ENCODE measurements around the gene TMEM132C.
"Not testable (repeated sequence)": the region's sequence is repeated elsewhere in the genome, so short reads cannot be mapped to it uniquely, and the experiment has no call there.

Gene TMEM132C

DNA sequence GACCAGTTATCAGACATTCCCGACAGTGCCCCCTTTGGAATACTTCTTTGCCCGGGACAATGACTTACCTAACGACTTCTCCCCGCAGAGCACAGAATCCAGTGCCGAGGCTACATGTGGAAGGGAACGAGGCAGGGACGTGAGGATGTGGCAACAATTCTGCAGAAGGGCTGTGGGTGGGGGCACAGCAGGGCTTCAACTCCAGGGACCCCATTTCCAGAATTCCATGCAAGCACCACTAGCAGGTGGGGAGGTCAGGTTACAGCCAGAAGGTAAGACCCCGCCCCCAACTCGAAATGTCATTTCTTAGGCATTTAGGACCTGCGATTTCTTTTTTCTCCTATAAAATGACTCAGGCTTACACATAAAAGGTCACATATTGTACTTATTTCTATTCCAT, 207.9 kb downstream of the TMEM132C start:
- no peak for DNase-seq (ENCODE audit: low spot score)

DNA sequence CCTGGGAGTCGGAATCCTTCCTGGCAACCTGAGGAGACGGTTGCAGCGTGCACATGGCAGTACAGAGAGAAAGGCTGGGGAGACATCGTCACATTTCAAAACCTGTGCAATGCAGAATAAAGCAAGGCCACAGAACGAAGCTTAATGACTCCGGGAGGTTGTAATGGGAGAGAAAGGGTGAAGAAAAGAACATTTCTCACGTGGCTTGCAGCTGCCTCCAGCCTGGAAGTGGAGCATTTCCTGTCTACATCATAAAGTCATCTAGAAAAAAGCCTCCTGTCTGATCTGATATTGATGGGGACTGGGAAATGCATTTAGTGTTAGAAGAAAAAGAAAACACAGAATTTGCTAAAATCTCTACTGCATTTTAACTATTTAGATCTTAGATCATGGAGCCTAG, 209.3 kb downstream of the TMEM132C start:
- no peak for DNase-seq (ENCODE audit: low spot score)

DNA sequence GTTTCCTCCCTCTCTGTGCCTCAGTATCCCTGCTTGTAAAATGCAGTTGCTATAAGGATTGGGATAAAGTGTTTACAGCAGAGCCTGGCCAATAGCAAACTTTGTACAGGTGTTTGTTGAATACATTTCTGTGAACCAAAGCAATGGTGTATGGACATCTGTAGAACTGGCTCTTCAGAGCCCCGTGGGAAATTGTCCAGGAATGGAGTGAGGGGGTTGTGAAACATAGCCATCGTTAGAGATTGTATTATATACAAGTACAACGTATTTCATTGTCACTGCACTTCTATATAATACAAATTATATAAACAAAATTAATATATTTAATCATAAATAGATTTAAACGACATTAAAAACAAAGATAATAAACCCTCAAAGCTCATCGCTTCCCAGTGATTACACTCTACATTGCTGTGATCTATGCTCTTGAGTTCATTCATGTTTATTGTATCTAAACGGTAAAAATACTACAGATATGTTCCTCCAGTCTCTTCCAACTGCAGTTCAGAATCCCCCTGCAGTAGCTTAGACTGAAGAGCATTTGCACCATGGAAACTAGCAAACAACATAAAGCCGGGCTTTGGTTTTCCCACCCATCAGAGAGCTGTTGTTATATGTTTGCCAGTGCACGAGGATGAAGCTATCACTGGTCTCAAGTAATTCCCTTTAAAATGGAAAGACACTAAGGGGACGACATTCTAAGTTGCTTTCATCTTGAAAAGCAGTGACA, 216.7 kb downstream of the TMEM132C start:
- DNase-seq (ENCODE audit: low spot score): no peak

DNA sequence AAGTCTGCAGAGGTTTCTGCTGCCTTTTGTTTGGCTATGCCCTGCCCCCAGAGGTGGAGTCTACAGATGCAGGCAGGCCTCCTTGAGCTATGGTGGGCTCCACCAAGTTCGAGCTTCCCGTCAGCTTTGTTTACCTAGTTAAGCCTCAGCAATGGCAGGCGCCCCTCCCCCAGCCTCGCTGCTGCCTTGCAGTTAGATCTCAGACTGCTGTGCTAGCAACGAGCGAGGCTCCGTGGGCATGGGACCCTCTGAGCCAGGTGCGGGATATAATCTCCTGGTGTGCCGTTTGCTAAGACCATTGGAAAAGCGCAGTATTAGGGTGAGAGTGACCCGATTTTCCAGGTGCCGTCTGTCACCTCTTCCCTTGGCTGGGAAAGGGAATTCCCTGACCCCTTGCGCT, 230.4 kb downstream of the TMEM132C start:
- DNase-seq (ENCODE audit: low spot score): not testable (repeated sequence)

DNA sequence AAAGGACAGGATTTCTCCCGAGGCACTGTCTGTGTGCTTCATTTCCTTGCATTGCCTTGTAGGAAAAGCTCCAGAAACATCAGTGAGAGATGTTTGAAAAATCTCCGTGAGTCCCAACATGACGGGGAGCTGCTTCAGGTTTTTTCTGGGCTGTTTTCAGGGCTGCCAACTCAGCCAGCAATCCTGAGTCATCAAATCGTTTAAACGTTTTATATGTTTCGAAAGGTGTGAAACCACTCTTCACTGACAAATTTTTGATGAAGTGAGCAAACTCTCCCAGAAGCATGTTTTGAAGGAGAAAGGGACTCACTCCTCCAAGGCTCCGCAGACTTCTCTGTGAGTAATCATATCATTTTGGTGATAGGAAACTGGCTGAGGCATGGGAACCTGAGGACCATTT, 240.5 kb downstream of the TMEM132C start:
- no peak for DNase-seq (ENCODE audit: low spot score)

DNA sequence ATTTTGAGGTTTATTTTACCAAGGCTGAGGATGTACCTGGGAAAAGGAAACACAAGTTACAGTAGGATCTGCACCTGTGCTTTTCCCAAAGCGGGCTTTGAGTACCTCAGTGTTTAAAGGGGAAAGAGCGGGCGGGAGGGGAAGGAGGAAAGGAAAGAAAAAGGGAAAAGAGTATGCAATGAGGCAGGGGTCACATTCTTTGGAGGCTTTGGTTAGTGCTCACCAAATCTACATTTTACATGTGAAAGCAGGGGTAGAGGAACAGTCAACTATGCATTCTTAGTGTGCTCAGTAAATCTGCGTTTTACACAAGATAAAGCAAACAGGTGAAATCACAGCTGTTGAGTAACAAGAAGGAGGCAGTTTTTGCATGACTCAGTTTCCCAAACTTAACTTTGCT, 242.2 kb downstream of the TMEM132C start:
- no peak for DNase-seq (ENCODE audit: low spot score)

DNA sequence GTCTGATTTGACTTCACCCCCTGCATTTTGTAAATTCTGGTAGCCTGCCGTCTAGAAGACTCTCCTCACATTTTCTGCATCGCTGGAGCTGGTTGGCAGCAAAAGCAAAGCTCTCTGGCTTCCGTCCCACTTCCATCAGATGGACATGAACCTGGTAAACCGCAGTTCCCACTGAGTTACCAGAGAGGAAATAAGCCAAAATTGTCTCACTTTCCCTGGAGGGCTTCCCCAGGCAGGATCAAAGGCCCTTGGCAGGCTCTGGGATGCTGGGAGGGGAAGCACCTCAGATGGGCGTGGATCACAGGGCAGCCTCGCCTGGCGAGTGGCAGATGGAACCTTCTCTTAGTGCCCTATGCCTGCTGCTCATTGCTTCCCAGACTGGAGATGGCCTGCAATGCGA, 243.5 kb downstream of the TMEM132C start:
- no peak for DNase-seq (ENCODE audit: low spot score)

DNA sequence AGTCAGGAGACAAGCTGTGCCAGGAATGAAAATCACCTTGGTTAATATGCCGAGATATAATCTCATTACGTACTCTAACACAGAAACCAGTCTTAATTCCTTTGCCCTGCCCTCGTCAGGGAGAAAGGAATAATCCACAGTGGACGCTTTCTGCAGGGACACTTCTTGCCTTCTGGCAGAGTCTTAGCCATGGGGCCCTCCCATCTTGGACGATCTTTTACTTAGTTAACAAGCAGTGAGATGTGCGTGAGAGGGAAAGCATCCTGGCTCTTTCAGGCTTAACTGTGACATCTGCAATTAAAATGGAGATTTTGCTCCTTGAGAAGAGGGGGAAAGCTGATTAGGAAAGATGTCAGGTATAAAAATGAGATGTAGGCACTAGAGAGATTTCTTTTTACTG, 246.4 kb downstream of the TMEM132C start:
- no peak for DNase-seq (ENCODE audit: low spot score)

DNA sequence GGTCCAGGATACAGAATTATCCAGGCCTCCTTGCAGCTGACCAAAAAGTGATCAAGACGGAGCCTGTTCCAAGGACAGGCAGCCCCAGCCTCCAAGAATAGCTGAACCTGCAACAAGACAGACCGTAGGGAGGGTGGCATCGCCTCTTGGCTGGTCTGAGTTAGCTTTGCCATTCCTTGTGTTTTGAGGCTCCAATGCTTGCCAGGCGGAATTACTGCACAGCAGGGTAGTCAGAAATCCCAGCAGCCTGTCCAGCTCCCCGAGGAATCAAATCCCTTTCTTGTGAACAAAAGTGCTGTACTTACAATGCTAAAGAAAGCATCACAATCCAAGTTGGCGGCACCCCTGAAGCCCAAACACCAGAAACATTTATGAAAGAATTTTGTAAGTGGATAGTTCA, 246.9 kb downstream of the TMEM132C start:
- no peak for DNase-seq (ENCODE audit: low spot score)

DNA sequence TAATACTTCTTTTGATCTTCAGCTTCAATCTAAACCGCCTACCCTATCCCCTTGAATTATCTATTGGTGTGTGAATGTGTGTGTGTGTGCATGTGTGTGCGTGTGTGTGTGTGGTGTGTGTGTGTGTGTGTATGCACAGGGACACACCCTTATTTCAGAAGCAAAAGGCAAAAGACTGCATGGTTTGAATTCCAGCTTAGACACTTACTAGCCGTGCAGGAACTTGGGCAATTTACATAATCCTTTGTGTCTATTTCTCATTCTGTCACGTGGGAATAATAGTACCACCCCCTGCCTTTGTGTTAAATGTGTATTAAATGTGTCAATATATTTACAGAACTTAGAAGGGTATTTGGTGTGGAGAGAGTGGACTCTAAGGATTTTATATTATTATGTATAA, 251.7 kb downstream of the TMEM132C start:
- no peak for DNase-seq (ENCODE audit: low spot score)

DNA sequence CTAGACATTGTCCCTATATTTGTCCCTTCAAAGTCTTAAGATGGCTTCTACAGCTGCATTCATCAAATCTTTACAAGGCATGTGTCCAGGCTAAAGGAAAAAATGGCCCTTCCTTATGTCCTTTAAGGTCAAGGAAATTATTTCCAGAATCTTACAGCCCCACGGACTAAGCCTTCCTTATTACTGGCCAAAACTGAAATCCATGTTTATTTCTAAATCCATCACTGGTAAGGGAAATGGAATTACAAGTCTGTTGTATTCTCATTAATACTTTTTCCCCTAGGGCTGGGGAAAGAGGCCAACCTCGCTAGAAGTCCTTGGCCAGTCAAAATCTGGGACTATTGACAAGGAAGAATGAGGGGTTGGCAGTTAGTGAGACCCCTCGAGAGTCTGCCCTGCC, 252.5 kb downstream of the TMEM132C start:
- DNase-seq (ENCODE audit: low spot score): no peak

DNA sequence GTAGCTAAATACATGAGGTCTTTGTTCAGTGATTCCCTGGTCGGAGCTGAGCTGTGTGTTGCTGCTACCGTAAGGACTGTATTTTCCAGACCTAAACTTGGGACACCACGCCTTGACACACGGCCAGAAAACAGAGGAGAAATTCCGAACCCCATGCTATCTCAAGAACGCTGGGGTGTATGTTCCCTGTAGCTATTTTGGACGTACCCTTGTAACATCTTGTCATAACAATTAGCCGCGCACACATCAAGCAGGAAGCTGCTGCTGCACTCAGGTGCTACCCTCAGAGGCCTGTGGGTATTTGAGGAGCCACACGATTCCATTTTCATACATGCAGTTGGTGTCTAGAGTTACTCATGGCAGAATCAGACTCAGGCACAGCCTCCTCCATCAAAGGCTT, 255.0 kb downstream of the TMEM132C start:
- DNase-seq (ENCODE audit: low spot score): no peak

DNA sequence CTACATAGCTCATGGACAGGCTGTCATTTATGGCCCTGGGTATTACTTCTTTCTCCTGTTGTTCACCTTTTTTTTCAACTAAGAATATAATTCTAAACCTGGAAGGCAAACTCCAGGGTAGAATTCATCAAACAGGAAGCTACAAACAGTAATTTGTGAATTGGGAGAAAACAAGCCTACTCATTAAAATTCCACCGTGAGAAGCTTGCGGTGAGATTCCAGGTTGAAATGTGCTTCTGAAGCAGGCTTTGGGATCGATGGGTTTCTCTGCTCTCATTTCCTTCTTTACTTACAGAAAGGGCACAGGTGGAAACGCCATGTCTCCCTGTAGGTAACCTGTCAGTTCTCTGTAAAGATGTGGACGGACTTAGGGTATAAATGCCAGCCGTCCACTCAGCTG, 257.5 kb downstream of the TMEM132C start:
- no peak for DNase-seq (ENCODE audit: low spot score)

DNA sequence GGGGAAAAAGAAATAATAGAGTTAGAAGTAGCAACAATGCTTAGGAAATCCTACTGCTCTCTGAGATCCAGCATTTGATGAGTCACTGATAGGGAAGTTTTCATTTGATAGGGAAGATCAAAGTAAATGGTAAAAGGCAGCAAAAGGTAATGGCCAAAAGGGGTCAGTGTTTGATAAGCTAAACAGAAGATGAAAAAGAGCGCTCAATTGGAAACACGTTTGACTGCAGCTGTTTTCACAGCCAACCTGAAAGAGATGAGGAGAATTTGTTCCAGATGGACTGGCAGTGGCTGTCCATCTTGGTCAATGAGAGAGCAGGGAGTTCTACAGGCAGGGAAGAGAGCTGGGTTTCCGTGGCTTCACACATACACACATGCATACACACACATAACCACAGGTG, 264.2 kb downstream of the TMEM132C start:
- no peak for DNase-seq (ENCODE audit: low spot score)

DNA sequence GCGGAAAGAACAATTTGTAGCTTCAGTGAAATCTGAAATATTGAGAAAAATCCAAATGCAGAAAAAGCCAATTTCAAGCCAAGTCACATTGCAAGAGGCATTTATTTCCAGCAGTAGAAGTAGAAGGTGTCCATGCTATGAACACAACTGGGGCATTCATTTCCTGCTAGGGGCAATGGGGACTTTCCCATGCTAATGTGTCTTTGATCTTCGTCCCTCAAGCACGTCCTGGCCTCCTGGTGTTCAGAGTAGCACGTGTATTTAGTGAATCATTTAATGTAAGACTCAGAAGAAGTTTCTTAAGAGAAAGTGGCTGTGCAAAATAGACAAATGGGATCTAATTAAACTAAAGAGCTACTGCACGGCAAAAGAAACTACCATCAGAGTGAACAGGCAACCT, 267.9 kb downstream of the TMEM132C start:
- no peak for DNase-seq (ENCODE audit: low spot score)

DNA sequence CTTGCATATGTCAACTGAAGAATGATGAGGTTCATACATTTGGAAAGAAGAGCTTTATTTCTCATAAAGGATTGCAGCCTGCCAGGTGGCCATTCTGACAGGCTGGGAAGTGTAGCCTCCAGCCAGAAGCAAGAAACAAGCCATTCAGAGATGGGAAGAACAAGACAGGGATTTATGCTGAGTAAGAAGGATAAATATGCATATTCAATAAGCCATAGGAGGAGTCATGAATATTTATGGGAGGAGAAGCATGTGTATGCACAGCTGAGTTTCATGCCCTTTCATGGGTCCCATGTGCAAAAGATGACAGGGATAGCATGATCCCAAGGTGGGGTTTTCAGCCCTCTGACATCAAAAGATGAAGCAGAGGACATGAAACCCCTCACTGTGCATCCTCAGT, 269.8 kb downstream of the TMEM132C start:
- DNase-seq (ENCODE audit: low spot score): no peak

DNA sequence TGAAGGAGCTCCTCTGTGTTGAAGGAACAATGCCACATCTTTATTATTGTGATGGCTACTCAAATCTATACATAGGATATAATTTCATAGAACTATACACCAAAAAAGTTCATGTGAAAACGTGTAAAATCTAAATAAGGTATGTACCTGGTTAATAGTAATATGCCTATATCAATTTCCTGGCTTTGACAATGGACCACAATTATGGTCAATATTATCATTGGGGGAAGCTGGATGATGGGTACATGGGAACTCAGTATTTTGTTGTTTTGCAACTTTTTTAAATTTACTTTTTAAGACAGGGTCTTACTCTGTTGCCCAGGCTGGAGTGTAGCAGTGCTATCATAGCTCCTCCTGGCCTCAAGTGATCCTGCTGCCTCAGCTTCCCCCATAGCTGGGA, 270.7 kb downstream of the TMEM132C start:
- no peak for DNase-seq (ENCODE audit: low spot score)

DNA sequence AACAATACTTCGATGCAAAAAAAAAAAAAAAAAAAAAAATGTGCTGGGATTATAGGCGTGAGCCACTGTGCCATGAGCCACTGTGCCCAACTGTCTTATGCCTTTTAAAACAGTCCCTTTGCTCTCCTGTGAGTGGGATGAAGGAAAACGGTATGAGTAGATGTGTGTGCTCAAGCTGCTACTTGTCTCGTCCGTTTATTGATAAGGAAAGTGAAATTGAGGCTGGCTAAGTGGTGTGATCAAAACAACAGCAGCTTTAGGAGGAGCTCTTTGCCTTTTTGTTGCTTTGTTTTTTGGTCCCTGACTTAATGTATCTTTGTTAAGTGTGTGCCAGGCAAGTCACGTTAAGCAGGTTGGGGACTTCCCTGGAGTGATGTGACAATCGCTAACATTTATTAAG, 275.9 kb downstream of the TMEM132C start:
- DNase-seq (ENCODE audit: low spot score): no peak

DNA sequence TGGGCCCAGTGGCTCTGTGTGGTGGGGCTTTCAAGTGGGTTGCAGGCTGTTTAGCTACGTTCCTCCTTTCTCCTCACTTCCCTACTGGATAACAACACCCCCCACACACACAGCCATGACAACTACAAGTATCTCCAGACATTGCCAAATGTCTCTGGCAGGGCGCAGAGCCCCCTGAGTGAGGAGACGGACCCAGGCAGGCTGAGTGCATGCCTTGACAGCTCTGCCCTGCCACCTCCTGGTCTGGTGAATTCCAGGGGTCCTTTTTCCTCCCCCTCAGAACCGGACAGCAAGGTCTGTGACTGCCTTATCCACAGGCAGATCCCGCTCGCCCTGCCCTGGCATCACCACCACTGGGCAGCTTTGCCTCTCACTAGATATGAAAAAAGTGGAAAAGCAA, 276.5 kb downstream of the TMEM132C start:
- no peak for DNase-seq (ENCODE audit: low spot score)

DNA sequence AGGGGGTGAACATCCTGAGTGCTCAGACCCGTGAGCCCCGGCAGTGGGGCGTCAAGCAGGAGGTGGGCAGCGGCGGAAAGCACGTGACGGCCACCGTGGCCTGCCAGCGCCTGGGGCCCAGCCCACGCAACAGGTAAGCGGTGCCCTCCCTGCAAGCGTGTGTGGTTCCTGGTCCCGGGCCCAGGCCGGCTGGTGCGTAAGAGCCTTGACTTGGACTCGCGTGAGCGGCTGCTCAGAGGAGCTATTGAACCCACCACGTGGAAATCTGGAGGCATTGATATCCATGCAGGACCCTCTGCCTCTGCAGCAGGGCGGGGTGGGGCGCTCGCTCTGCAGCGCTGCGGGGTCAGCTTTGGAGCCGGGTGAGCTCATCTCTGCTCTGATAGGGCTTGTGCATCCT, 277.0 kb downstream of the TMEM132C start:
- no peak for DNase-seq (ENCODE audit: low spot score)

DNA sequence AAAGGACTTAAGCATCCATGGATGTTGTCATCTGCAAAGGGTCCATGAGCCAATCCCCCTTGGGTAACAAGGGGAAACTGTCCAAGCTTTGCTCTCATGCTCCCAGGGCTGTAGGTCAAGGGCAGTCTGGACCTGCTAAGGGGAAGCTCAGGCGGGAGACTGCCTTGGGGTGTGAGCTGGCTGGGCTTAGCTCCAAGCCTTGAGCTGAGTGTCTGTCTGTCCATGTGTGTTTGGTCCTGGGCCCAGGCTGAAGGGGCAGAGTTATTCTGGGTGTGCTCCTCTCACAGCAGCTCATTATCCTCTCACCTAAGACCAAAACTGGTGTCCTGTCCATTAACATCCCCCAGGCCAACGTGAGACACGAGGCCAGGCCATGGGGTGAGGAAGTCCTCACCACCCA, 282.0 kb downstream of the TMEM132C start:
- no peak for DNase-seq (ENCODE audit: low spot score)

DNA sequence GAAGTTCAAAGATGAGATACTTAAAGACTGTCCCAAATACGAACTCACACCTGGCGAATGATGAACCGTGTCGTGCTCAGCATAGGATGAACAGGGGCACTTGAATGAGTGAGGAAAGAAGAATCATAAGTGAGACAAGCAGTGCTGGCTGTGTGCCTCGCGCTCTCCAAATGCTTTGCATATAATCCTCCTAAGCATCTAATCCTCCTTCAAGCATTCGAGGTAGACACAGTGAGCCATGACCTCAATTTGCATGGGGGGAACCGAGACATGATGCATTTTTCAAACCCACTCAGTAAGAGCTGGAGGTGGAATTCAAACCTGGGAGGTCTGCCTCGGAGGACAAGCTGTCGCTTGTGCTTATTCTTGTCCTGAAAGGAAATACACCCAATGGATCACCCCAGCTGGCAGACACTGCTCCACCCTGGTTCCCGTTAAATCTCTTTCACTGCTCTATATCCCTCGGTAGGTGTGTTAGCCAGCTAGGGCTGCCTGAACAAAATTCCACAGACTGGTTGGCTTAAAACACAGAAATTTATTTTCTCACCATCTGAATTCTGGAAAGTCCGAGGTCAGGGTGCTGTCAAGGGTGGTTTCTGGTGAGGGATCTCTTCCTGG, 282.7 kb downstream of the TMEM132C start:
- no peak for DNase-seq (ENCODE audit: low spot score)

DNA sequence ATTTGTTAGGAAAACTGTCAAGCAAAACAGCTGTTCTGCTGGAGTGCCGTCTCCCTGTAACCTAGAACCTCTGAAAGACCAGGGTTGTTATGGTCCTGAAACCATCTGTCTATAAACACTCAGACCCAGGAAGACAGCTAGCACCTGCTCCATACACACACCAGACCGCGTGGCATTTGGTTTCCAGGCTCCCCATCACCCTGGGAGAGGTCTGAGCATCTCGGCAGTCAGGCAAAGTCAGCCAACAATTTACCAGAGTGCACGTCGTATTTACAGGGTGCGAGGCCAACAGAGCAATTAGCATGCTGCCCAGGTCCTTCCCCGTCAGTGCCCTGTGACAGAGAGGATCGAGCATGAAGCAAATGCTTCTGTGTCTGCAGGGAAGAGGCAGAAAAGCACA, 284.3 kb downstream of the TMEM132C start:
- no peak for DNase-seq (ENCODE audit: low spot score)
